ENCODE results near the gene FHAD1.

FHAD1 gene

DNA sequence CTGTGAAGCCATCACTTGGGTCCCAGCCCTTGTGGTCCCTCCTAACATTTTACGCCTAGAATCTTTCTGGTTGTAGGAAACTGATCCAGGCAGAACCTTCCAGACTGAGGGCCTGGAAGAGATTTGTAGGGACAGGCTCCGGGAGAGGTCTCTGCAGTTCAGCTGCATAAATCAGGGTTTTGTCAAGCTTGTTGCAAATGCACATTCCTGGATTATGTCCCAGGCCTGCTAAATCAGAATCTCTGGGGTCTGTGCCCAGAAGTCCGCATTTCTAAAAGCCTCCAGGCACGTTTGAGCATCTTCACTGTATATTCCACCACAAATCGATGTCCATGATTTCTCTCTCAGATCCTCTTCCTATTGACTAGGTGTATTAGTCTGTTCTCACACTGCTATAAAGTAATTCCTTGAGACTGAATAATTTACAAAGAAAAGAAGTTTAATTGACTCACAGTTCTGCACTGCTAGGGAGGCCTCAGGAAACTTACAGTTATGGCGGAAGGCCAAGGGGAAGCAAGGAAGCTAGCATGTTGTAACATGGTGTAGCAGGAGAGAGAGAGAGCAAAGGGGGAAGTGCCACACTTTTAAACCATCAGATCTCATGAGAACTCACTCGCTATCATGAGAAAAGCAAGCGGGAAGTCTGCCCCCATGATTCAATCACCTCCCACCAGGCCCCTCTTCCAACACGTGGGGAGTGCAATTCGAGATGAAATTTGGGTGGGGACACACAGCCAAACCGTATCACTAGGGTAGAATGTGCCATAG is 1.2 kb upstream of the FHAD1 start:
- DNase-seq (no peak), ATAC-seq (replicated peaks) (no peak)
- peaks cover 0 to 15% of the 10 kb centered on the region in 2 donors for H3K27me3 Mint-ChIP-seq
- peaks cover 27 to 29% of the 10 kb centered on the region in 2 donors for H3K4me1 Mint-ChIP-seq (ENCODE audit: low read depth in 2 of 2)
- H3K27ac Mint-ChIP-seq, result peak overlapping the region in 1 of 2 donors; percentile 47
- peak overlapping the region; percentile 33 to 64 for H3K4me3 Mint-ChIP-seq
- peaks cover 14% of the 10 kb centered on the region for H3K36me3 Mint-ChIP-seq (ENCODE audit: insufficient read depth)
- no peaks in the 10 kb centered on the region for H3K9me3 Mint-ChIP-seq

DNA sequence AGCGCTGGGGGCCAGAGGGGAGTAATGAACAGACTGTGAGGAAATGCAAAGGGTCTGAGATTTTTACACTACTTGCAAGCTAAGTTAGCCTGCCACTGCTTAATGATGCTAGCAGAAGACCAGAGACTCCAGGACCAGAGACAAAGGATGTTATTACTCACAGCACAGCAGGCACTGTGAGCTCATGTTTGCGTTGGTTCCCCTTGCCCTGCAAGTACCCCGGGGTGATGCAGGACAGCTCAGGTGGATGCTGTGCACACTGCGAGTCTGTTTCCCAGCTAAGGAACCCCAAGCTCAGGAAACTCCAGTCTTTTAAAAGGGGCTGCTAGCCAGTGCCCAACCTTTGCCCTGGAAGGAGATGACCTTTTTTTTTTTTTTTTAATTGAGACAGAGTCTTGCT is 1.2 kb downstream of the FHAD1 start:
- Mint-ChIP-seq H3K36me3 (ENCODE audit: insufficient read depth) (peaks cover 14% of the 10 kb centered on the region), H3K9me3 (no peaks in the 10 kb centered on the region), H3K27me3 (peaks cover 0 to 15% of the 10 kb centered on the region in 2 donors), H3K4me3 (peak overlapping the region; percentile 64 to 78), H3K27ac (peak overlapping the region; percentile 70 to 77), H3K4me1 (ENCODE audit: low read depth in 2 of 2) (peaks cover 43 to 46% of the 10 kb centered on the region in 2 donors)
- no peak for DNase-seq
- ATAC-seq (replicated peaks), result no peak

DNA sequence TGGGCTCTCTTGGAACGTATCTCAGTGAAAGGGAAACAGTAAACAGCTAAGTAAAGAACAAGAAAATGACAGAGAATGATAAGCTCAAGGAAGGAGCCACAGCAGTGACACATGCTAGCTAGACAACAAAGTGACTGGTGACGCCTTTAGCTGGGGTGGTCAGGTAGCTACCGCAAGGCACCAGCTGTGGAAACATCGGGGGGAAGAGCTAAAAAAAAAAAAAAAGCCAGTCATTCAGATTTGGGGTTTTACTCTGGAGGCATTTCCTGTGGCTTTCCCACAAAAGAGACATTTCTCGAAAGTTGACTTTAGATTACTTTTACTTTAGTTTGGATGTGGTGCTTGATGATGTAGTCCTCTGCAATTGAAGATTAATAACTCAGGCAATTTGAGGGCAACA is 2.1 kb downstream of the FHAD1 start:
- H3K27ac Mint-ChIP-seq, result peak overlapping the region; percentile 77 to 80
- H3K36me3 Mint-ChIP-seq (ENCODE audit: insufficient read depth), result peaks cover 14% of the 10 kb centered on the region
- no peaks in the 10 kb centered on the region for H3K9me3 Mint-ChIP-seq
- peaks cover 46 to 54% of the 10 kb centered on the region in 2 donors for H3K4me1 Mint-ChIP-seq (ENCODE audit: low read depth in 2 of 2)
- peaks cover 0 to 14% of the 10 kb centered on the region in 2 donors for H3K27me3 Mint-ChIP-seq
- peak; percentile 51 to 56 (median 55) for DNase-seq
- peak; percentile 86 for ATAC-seq (replicated peaks)
- peak overlapping the region; percentile 64 to 78 for H3K4me3 Mint-ChIP-seq

- Mint-ChIP-seq H3K36me3 (ENCODE audit: insufficient read depth) (peaks cover 8% of the 10 kb centered on the region), H3K4me1 (ENCODE audit: low read depth in 2 of 2) (peaks cover 38 to 52% of the 10 kb centered on the region in 2 donors), H3K27me3 (no peaks in the 10 kb centered on the region), H3K4me3 (peak overlapping the region; percentile 40 to 52), H3K9me3 (no peaks in the 10 kb centered on the region), H3K27ac (peak overlapping the region; percentile 75 to 82)
- ATAC-seq (replicated peaks) (no peak), DNase-seq (no peak)
These were observed 5.1 kb downstream of the FHAD1 start for GRCh38 chr1:15251857-15252835.

GRCh38 chr1:15254559-15254958 is 7.5 kb downstream of the FHAD1 start:
- H3K27ac Mint-ChIP-seq, result no peak overlapping the region

DNA sequence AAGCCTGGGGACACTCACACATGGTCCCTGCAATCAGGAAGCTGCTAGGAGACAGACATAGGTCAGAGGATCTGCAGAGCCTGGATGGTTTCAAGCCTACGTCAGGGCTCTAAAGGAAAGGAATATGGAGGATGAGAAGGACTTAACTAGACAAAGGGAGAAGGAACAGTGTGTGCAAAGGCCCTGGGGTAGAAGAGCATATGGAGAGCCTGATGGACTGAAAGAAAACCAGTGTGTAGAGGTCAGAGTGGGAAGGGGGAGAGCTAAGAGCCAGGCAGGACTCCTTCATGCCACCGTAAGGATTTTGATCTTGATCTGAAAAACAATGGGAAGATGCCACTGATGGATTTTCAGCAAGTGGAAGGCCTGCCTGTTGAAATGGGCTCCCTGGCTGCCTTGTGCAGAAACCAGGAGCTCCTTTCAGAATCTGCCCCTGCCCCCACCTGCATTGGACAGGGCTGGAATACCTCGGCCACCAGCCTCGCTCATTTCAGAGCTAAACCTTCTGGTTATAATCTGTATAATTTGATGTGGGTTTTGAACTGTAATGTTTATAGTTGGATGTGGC is 8.6 kb downstream of the FHAD1 start:
- Mint-ChIP-seq H3K36me3 (ENCODE audit: insufficient read depth) (no peaks in the 10 kb centered on the region), H3K9me3 (no peaks in the 10 kb centered on the region), H3K27ac (no peak overlapping the region), H3K27me3 (no peaks in the 10 kb centered on the region), H3K4me1 (ENCODE audit: low read depth in 2 of 2) (peaks cover 20 to 27% of the 10 kb centered on the region in 2 donors), H3K4me3 (no peak overlapping the region)
- ATAC-seq (replicated peaks) (no peak), DNase-seq (no peak)

More at GRCh38 chr1:15254559-15254958, 7.5 kb downstream of the FHAD1 start:
- H3K36me3 Mint-ChIP-seq (ENCODE audit: insufficient read depth), result no peaks in the 10 kb centered on the region
- H3K9me3 Mint-ChIP-seq, result no peaks in the 10 kb centered on the region
- H3K4me1 Mint-ChIP-seq (ENCODE audit: low read depth in 2 of 2), result peaks cover 23 to 37% of the 10 kb centered on the region in 2 donors
- DNase-seq (no peak), ATAC-seq (replicated peaks) (no peak)
- H3K4me3 Mint-ChIP-seq, result no peak overlapping the region
- no peaks in the 10 kb centered on the region for H3K27me3 Mint-ChIP-seq

GRCh38 chr1:15256584-15256983 is 9.6 kb downstream of the FHAD1 start:
- H3K4me3 Mint-ChIP-seq, result no peak overlapping the region
- no peaks in the 10 kb centered on the region for H3K36me3 Mint-ChIP-seq (ENCODE audit: insufficient read depth)
- DNase-seq (no peak), ATAC-seq (replicated peaks) (no peak)
- no peaks in the 10 kb centered on the region for H3K9me3 Mint-ChIP-seq
- H3K4me1 Mint-ChIP-seq (ENCODE audit: low read depth in 2 of 2), result peaks cover 25 to 32% of the 10 kb centered on the region in 2 donors
- H3K27me3 Mint-ChIP-seq, result peaks cover 0 to 8% of the 10 kb centered on the region in 2 donors
- H3K27ac Mint-ChIP-seq, result no peak overlapping the region

GRCh38 chr1:15257309-15257708 is 10.3 kb downstream of the FHAD1 start:
- H3K4me1 Mint-ChIP-seq (ENCODE audit: low read depth in 2 of 2), result peaks cover 23 to 32% of the 10 kb centered on the region in 2 donors
- H3K36me3 Mint-ChIP-seq (ENCODE audit: insufficient read depth), result no peaks in the 10 kb centered on the region
- no peak for DNase-seq
- no peaks in the 10 kb centered on the region for H3K9me3 Mint-ChIP-seq
- no peak for ATAC-seq (replicated peaks)
- H3K27ac Mint-ChIP-seq, result no peak overlapping the region
- H3K4me3 Mint-ChIP-seq, result no peak overlapping the region
- peaks cover 0 to 15% of the 10 kb centered on the region in 2 donors for H3K27me3 Mint-ChIP-seq

GRCh38 chr1:15258833-15259621 is 12.0 kb downstream of the FHAD1 start:
- H3K4me1 Mint-ChIP-seq (ENCODE audit: low read depth in 2 of 2), result peaks cover 12 to 15% of the 10 kb centered on the region in 2 donors
- ATAC-seq (replicated peaks) (no peak), DNase-seq (no peak)
- peaks cover 0 to 26% of the 10 kb centered on the region in 2 donors for H3K27me3 Mint-ChIP-seq
- H3K9me3 Mint-ChIP-seq, result no peaks in the 10 kb centered on the region
- no peaks in the 10 kb centered on the region for H3K36me3 Mint-ChIP-seq (ENCODE audit: insufficient read depth)
- no peak overlapping the region for H3K4me3 Mint-ChIP-seq
- H3K27ac Mint-ChIP-seq, result no peak overlapping the region

DNA sequence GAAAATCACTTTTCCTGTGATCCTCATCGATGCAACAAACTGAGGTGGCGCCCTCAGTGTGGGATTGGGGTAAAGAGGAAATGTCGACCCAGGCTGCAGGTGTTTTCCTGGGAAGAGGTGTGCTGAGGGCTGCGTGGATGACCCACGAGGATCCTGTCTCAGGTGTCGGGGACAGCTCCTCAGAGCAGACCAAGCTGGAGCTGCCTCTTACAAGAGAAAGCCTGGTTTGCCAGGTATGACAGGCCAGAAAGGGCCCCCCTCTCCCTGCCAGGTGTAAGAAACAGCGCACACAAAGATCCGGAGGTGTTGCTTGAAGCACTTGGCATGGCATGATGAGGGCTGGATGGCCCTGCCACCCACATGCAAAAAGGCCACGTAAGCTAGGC is 12.6 kb downstream of the FHAD1 start:
- H3K4me3 Mint-ChIP-seq, result no peak overlapping the region
- DNase-seq, result no peak
- no peaks in the 10 kb centered on the region for H3K36me3 Mint-ChIP-seq (ENCODE audit: insufficient read depth)
- ATAC-seq (replicated peaks), result no peak
- peaks cover 11 to 14% of the 10 kb centered on the region in 2 donors for H3K4me1 Mint-ChIP-seq (ENCODE audit: low read depth in 2 of 2)
- peaks cover 1 to 27% of the 10 kb centered on the region in 2 donors for H3K27me3 Mint-ChIP-seq
- H3K27ac Mint-ChIP-seq, result no peak overlapping the region
- H3K9me3 Mint-ChIP-seq, result no peaks in the 10 kb centered on the region

DNA sequence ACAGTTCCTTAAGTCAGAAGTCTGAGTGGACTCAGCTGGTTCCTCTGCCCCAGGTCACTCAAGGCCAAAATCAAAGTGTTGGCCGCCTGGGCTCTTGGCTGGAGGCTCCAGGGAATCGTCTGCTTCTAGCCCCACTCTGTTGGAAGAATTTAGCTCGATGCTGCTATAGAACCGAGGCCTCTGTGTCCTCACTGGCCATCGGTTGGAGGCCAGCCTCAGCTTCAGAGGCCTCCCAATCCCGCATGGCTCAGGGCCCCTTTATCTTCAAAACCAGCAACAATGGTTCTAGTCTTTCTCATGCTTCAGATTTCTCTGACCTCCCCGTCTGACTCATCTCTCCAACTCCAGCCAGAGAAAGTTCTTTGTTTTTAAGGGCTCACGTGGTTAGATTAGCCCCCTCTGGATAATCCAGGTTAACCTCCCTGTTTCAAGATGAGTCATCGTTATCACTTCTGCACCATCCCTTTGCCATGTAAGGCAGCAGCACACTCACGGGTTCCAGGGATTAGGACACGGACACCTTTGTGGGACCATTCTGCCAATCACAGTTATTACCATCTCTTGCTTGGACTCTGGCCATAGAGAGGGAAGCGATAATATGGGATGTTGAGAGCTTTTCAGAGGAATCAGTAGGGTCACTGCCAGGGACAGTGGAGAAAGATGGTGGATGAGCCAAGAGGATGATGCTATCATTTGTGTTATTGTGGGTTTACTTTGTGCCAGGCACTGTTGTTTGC is 13.6 kb downstream of the FHAD1 start:
- Mint-ChIP-seq H3K27me3 (peaks cover 6 to 37% of the 10 kb centered on the region in 2 donors), H3K4me1 (ENCODE audit: low read depth in 2 of 2) (peaks cover 11 to 14% of the 10 kb centered on the region in 2 donors), H3K4me3 (peak overlapping the region in 1 of 2 donors; percentile 69), H3K27ac (peak overlapping the region in 1 of 2 donors; percentile 78), H3K9me3 (no peaks in the 10 kb centered on the region), H3K36me3 (ENCODE audit: insufficient read depth) (no peaks in the 10 kb centered on the region)
- ATAC-seq (replicated peaks), result no peak
- DNase-seq, result no peak

All from effector memory CD8-positive, alpha-beta T cell (primary cell).